Measurements from ENCODE around the gene CPNE9. TPM values are rescaled to one million over a fixed set of nuclear protein-coding genes. Genes with fewer than 3 reads are reported as not detected.

The CPNE9 gene
- total RNA-seq, 1 donor from 2014 or later: 0.16 TPM

GRCh38 chr3:9779075-9779593 is 75.5 kb downstream of the CPNE9 start:
- TF ChIP-seq, protein P1, sequence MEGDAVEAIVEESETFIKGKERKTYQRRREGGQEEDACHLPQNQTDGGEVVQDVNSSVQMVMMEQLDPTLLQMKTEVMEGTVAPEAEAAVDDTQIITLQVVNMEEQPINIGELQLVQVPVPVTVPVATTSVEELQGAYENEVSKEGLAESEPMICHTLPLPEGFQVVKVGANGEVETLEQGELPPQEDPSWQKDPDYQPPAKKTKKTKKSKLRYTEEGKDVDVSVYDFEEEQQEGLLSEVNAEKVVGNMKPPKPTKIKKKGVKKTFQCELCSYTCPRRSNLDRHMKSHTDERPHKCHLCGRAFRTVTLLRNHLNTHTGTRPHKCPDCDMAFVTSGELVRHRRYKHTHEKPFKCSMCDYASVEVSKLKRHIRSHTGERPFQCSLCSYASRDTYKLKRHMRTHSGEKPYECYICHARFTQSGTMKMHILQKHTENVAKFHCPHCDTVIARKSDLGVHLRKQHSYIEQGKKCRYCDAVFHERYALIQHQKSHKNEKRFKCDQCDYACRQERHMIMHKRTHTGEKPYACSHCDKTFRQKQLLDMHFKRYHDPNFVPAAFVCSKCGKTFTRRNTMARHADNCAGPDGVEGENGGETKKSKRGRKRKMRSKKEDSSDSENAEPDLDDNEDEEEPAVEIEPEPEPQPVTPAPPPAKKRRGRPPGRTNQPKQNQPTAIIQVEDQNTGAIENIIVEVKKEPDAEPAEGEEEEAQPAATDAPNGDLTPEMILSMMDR (IDR thresholded peaks at IDR 0.05; ENCODE audit: borderline replicate concordance): no peak
- no peak for DNase-seq
- peaks cover 46% of the 10 kb centered on the region for H3K36me3 ChIP-seq
- no peak overlapping the region for H3K4me3 ChIP-seq
- intact Hi-C loops (cut with micrococcal nuclease): no loop called here
- no peaks in the 10 kb centered on the region for H3K27me3 ChIP-seq (ENCODE audit: low read depth)
- no peak overlapping the region for H3K27ac ChIP-seq (replicated peaks)
- H3K9me3 ChIP-seq (replicated peaks): no peaks in the 10 kb centered on the region
- H3K4me1 ChIP-seq: peaks cover 10% of the 10 kb centered on the region

Other genes starting within 250 kb of the CPNE9 start
- gene LHFPL4, start 150.0 kb upstream of the CPNE9 start, total RNA-seq: not detected
- gene MTMR14, start 54.3 kb upstream of the CPNE9 start, total RNA-seq: 42.3 TPM
- gene BRPF1, start 27.9 kb downstream of the CPNE9 start, total RNA-seq: 9.4 TPM
- gene OGG1, start 46.1 kb downstream of the CPNE9 start, total RNA-seq: 9.2 TPM
- 12.3 TPM for gene CAMK1, start 66.1 kb downstream of the CPNE9 start, total RNA-seq
- 45.3 TPM for gene TADA3, start 88.6 kb downstream of the CPNE9 start, total RNA-seq
- 52.9 TPM for gene ARPC4, start 89.2 kb downstream of the CPNE9 start, total RNA-seq
- gene TTLL3, start 106.4 kb downstream of the CPNE9 start, total RNA-seq: 10.2 TPM
- gene RPUSD3, start 140.2 kb downstream of the CPNE9 start, total RNA-seq: 35.7 TPM
- 0.36 TPM for gene CIDEC, start 176.4 kb downstream of the CPNE9 start, total RNA-seq
- gene JAGN1, start 186.8 kb downstream of the CPNE9 start, total RNA-seq: 17.5 TPM
- 0.58 TPM for gene IL17RE, start 199.0 kb downstream of the CPNE9 start, total RNA-seq
- 35.0 TPM for gene IL17RC, start 213.3 kb downstream of the CPNE9 start, total RNA-seq
- 72.3 TPM for gene CRELD1, start 230.0 kb downstream of the CPNE9 start, total RNA-seq
- gene PRRT3, start 248.6 kb downstream of the CPNE9 start, total RNA-seq: 0.47 TPM

Data from left ventricle myocardium inferior (tissue), 1 donor.